Smooth muscle cell of the coronary artery (primary cell): ENCODE data around the gene RACGAP1. TPM values are rescaled to one million over a fixed set of nuclear protein-coding genes. Genes with fewer than 3 reads are reported as not detected.

ENCODE experiments used
- total RNA-seq: library from RNA; depleted of rRNA; stranded (reverse); fragments of >200 nt; gene quantifications from 2 replicates; pipeline ENCODE4 v1.2.3, GENCODE V29; 2014; ENCODE audit warnings: low replicate concordance

Gene RACGAP1, protein sequence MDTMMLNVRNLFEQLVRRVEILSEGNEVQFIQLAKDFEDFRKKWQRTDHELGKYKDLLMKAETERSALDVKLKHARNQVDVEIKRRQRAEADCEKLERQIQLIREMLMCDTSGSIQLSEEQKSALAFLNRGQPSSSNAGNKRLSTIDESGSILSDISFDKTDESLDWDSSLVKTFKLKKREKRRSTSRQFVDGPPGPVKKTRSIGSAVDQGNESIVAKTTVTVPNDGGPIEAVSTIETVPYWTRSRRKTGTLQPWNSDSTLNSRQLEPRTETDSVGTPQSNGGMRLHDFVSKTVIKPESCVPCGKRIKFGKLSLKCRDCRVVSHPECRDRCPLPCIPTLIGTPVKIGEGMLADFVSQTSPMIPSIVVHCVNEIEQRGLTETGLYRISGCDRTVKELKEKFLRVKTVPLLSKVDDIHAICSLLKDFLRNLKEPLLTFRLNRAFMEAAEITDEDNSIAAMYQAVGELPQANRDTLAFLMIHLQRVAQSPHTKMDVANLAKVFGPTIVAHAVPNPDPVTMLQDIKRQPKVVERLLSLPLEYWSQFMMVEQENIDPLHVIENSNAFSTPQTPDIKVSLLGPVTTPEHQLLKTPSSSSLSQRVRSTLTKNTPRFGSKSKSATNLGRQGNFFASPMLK
- 23.1 and 23.2 TPM in 2 replicates for total RNA-seq

DNA sequence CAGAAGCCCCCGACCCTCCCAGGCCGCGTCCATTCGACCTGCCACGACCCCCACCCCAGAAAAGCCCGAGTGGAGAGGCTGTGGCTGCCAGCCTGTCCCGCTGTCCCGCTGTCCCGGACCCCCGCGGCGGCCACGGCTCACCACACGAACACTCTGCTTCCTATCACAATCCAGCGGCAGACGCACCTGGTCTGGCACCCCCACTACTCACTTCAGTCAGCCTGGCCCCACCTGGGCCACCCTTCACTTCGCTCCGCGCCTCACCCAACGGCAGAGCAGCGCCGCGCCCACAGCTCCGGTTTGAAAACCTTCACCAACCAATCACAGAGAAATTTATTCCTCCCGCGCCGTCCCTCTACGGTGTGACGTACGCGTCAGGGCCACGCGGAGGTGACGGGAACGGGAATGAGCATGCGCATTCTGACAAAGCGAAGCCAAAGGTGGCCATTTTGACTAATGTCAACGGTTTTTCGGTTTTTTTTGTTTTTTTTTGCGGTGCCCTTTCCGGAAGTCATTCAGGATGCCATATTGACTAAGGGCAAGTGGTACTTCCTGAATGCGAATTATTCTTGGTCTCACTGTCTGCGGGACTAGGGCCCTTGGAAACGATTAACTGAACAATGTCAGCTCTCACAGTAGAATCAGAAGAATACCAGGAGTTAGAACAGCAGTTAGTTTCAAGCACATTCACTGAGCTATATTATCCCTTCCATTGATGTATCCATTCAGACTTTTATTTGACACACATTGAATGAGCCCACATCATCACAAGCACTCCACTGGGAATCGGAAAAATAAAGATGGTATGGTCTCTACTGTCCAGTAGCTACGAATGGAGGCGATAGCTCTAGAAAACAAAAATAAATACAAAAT is at the start of gene RACGAP1:
Gene RACGAP1 (minus strand): TSS at position 308 of the 873 bp plus-strand sequence. CDS start 8,779 bp downstream, outside the sequence.

DNA sequence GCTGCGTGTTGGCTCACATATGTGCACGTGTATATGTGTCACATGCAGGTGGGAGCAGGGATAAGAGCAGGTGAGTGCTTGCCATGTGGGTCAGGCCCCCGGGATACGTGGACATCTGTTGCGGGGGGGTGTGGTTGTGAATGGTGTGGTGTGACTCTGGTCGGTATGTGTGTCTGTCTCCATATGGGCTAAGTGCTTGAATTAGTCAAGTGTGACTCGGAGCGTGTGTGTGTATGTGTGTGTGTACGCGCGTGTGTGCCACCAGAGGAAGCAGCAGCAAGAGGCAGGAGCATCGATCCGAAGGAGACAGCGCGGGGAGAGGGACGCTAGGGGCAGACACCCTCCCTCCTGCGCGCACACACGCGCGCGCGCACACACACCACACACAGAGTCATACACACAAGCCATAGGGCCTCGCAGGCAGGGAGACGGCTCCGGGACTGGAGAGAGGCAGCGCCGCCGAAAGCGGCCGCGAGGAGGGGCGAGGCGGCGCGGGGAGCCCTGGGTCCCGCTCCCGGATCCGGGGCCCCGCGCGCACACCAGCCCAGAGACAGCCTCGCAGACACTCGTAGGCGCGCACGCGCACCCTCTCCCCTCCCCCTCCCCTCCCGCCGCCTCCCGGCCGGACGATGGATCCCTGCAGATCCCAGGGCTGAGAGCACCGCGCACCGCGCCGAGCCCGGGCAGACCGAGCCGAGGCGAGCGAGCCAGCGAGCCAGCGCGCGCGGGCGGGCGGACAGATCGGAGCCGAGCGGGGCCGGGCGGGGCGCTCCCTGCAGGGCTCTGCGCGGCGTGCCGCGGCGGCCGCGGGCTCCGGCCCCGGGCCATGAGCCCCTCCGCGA is 31.9 kb upstream of the RACGAP1 start, which contains the start of gene ASIC1:
Gene ASIC1 (plus strand): TSS at position 597 of the 842 bp plus-strand sequence. CDS start 1,171 bp downstream, outside the sequence.

DNA sequence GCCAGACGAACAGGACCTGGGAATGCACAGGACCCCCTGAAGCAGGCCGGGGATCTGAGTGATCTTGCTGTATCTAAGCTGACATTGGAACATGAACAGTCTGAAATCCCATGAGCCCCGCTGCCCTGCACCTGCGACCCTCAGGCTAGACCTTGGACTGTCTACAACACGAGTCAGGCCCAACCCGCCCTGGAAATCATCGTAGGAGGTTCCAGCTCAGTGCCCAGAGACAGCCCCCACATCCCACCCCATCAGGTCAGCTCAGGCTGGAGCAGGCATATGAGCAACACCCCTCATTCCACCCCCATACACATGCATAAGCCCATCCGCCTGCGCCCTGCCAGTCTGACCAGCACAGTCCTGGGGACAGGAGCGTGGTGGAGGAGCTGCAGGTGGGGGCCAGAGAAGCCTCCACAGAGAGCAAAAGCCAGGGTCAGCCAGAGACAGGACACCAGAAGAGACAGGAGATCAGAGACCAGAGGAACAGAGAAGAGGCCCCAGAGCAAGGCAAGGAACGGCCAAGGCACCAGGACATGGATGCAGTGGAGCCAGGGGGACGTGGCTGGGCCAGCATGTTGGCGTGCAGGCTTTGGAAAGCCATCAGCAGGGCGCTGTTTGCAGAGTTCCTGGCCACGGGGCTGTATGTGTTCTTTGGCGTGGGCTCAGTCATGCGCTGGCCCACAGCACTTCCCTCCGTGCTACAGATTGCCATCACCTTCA is 52.5 kb downstream of the RACGAP1 start, which contains the start of gene AQP6:
Gene AQP6 (plus strand): TSS at position 307 of the 720 bp plus-strand sequence. CDS start 227 bp downstream, at position 534.

DNA sequence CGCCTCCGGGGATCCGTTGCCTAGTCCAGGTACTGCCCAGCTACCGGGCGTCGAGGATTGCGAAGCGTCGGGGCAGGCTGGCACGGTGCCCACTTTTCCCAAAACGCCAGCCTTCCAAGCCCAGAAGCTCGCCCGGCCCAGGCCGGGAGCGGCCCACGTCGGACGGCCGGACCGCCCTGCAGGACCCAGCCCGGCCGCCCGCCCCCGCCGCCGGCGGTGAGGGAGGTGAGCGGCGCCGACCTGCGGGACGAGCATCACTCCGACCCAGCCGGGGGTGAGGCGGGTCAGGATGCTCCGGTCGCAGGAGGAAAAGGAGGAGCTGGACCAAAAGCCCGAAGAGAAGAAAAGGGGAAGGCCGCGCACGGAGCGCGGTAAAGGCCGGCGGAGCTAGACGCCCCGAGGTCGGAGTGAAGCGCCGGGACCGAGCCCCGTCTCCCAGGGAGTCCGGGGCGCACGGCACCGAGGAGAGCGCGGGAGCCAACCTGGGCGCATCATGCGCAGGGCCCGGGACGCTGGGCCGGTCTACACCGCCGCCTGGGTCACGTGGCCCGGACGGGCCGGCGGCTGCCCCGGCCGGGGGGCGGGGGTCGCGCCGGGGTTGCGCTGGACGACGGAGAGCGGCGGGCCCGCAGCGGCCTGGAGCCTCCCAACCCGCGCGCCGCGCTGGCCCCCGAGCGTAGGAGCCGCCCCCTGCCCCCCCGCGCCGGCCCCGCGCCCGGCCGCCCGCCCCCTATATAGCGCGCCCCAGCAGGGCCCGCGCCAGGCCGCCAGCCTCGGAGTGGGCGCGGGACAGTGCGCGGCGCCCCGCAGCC is 64.0 kb downstream of the RACGAP1 start, which contains the start of gene AQP5:
Gene AQP5 (plus strand): TSS at position 762 of the 812 bp plus-strand sequence. CDS start 146 bp downstream, outside the sequence.

DNA sequence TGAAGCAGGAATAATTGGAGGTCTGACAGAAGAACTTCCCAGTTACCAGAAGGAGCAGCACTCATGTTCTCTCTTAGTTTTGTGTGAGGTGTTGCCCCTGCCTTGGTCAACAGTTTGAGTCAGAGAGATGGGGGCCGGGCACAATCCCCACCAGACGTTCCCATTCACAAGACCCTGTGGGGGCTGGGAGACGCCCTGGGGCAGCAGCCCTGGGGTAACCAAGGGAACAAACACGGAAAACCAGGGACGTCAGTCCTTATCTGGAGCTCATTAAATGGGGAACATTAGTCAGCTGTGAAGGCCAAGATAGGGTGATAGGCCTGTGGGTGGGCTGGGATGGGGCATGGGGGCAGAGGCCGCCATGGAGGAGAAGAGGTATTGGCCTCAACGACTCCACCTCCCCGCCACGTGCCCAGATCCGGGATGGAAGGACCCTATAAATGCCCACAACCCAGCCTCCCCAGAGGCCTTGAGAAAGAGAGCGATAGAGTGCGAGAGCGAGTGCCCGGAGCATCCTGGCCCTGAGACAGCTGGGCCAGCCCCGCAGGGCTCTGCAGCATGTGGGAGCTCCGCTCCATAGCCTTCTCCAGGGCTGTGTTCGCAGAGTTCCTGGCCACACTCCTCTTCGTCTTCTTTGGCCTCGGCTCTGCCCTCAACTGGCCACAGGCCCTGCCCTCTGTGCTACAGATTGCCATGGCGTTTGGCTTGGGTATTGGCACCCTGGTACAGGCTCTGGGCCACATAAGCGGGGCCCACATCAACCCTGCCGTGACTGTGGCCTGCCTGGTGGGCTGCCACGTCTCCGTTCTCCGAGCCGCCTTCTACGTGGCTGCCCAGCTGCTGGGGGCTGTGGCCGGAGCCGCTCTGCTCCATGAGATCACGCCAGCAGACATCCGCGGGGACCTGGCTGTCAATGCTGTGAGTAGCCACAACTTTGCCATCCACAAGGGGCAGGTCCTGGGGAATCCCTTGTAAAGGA is 74.7 kb downstream of the RACGAP1 start, which contains the start of gene AQP2:
Gene AQP2 (plus strand): TSS at position 465 of the 979 bp plus-strand sequence. CDS start 94 bp downstream, at position 559.

Other genes with a start within 250 kb of the RACGAP1 start
- gene NCKAP5L, start 197.1 kb downstream of the RACGAP1 start, total RNA-seq = 11.7 and 13.3 TPM in 2 replicates
- gene BCDIN3D, start 182.4 kb downstream of the RACGAP1 start, total RNA-seq = 3.7 and 4.0 TPM in 2 replicates
- 0.38 and 41.0 TPM in 2 replicates for gene FAIM2, start 121.6 kb downstream of the RACGAP1 start, total RNA-seq
- not detected in 2 replicates for gene AQP2, start 74.8 kb downstream of the RACGAP1 start, total RNA-seq
- 0.60 and 0.82 TPM in 2 replicates for gene AQP5, start 63.6 kb downstream of the RACGAP1 start, total RNA-seq
- gene AQP6, start 52.5 kb downstream of the RACGAP1 start, total RNA-seq = under 0.01 TPM in 1 of 2 replicates, not detected in the other
- 1.7 and 5.9 TPM in 2 replicates for gene ASIC1, start 32.1 kb upstream of the RACGAP1 start, total RNA-seq
- gene SMARCD1, start 59.8 kb upstream of the RACGAP1 start, total RNA-seq = 10.4 and 22.2 TPM in 2 replicates
- 0.30 and 0.47 TPM in 2 replicates for gene GPD1, start 78.5 kb upstream of the RACGAP1 start, total RNA-seq
- gene COX14, start 86.7 kb upstream of the RACGAP1 start, total RNA-seq = 58.8 and 85.2 TPM in 2 replicates
- 35.9 and 48.0 TPM in 2 replicates for gene CERS5, start 141.9 kb upstream of the RACGAP1 start, total RNA-seq